SK-N-SH treated with all-trans-retinoic acid at 6 μM for 48 hours (cell line): ENCODE data around the gene PCBP1.
"Not testable (repeated sequence)": the region's sequence is repeated elsewhere in the genome, so short reads cannot be mapped to it uniquely, and the experiment has no call there.

Source experiments
- ATAC-seq: fragments of 200-7000 bp; cut with Tn5 transposase; 3 replicates; pipeline ENCODE4 v1.9.1; 2020; ENCODE audit warnings: mild to moderate bottlenecking, moderate library complexity
- ARNTL ChIP-seq: fragments of 450-650 bp; formaldehyde crosslinking; IDR thresholded peaks from 2 replicates; pipeline ENCODE4 v1.5.0; 2020; ENCODE audit warnings: low read depth, mild to moderate bottlenecking, moderate library complexity, borderline replicate concordance
- BACH2 ChIP-seq: fragments of 250-450 bp; sonication (Bioruptor Pico); IDR thresholded peaks from 2 replicates; pipeline ENCODE4 v1.9.0; 2021; ENCODE audit warnings: mild to moderate bottlenecking, borderline replicate concordance
- CREB5 ChIP-seq: fragments of 250-450 bp; sonication (Bioruptor Pico); IDR thresholded peaks from 2 replicates; pipeline ENCODE4 v1.5.1; 2020; ENCODE audit warnings: low read depth, mild to moderate bottlenecking, moderate library complexity
- CSDC2 ChIP-seq: fragments of 250-450 bp; sonication (Bioruptor Pico); IDR thresholded peaks from 2 replicates; pipeline ENCODE4 v1.5.0; 2020; ENCODE audit warnings: mild to moderate bottlenecking, moderate library complexity
- ESRRG ChIP-seq: fragments of 250-450 bp; sonication (Bioruptor Pico); IDR thresholded peaks from 2 replicates; pipeline ENCODE4 v1.6.1; 2021; ENCODE audit warnings: mild to moderate bottlenecking
- GLIS3 ChIP-seq: fragments of 250-450 bp; sonication (Bioruptor Pico); IDR thresholded peaks from 2 replicates; pipeline ENCODE4 v1.5.0; 2020; ENCODE audit warnings: mild to moderate bottlenecking, moderate library complexity
- ISL1 ChIP-seq: fragments of 250-450 bp; sonication (Bioruptor Pico); IDR thresholded peaks from 2 replicates; pipeline ENCODE4 v2.1.2; 2022; ENCODE audit warnings: mild to moderate bottlenecking, moderate library complexity
- OSR1 ChIP-seq: fragments of 250-450 bp; sonication (Bioruptor Pico); IDR thresholded peaks from 2 replicates; pipeline ENCODE4 v1.8.0; 2022; ENCODE audit warnings: moderate library complexity, mild to moderate bottlenecking, inconsistent platforms
- POU6F1 ChIP-seq: fragments of 250-450 bp; sonication (Bioruptor Pico); IDR thresholded peaks from 2 replicates; pipeline ENCODE4 v1.8.0; 2021; ENCODE audit warnings: low read depth, mild to moderate bottlenecking, moderate library complexity, borderline replicate concordance
- PPARA ChIP-seq: fragments of 250-450 bp; sonication (Bioruptor Pico); IDR thresholded peaks from 2 replicates; pipeline ENCODE4 v1.5.0; 2020; ENCODE audit warnings: mild to moderate bottlenecking, borderline replicate concordance
- RARB ChIP-seq: fragments of 250-450 bp; sonication (Bioruptor Pico); IDR thresholded peaks from 2 replicates; pipeline ENCODE4 v1.8.0; 2021; ENCODE audit warnings: mild to moderate bottlenecking, moderate library complexity
- TCF4 ChIP-seq: fragments of 250-450 bp; sonication (Bioruptor Pico); IDR thresholded peaks from 2 replicates; pipeline ENCODE4 v1.8.0; 2021; ENCODE audit warnings: mild to moderate bottlenecking, moderate library complexity, borderline replicate concordance
- TSHZ2 ChIP-seq: fragments of 250-450 bp; sonication (Bioruptor Pico); IDR thresholded peaks from 2 replicates; pipeline ENCODE4 v1.5.0; 2020; ENCODE audit warnings: mild to moderate bottlenecking, moderate library complexity
- ZC3H10 ChIP-seq: fragments of 250-450 bp; sonication (Bioruptor Pico); IDR thresholded peaks from 2 replicates; pipeline ENCODE4 v1.5.1; 2021; ENCODE audit warnings: mild to moderate bottlenecking, moderate library complexity
- ZFP3 ChIP-seq: fragments of 250-450 bp; sonication (Bioruptor Pico); IDR thresholded peaks from 2 replicates; pipeline ENCODE4 v1.5.0; 2020; ENCODE audit warnings: mild to moderate bottlenecking, moderate library complexity
- ZFP30 ChIP-seq: fragments of 450-650 bp; formaldehyde crosslinking; IDR thresholded peaks from 2 replicates; pipeline ENCODE4 v1.5.0; 2022; ENCODE audit warnings: mild to moderate bottlenecking, moderate library complexity
- ZNF565 ChIP-seq: fragments of 450-650 bp; formaldehyde crosslinking; conservative IDR thresholded peaks from 2 replicates; pipeline ENCODE4 v1.5.0; 2020; ENCODE audit warnings: low read depth, mild to moderate bottlenecking, moderate library complexity
- ZNF70 ChIP-seq: fragments of 450-650 bp; formaldehyde crosslinking; IDR thresholded peaks from 2 replicates; pipeline ENCODE4 v1.5.0; 2020; ENCODE audit warnings: mild to moderate bottlenecking, moderate library complexity
- ZNF8 ChIP-seq: fragments of 450-650 bp; formaldehyde crosslinking; IDR thresholded peaks from 2 replicates; pipeline ENCODE4 v1.5.0; 2020; ENCODE audit warnings: mild to moderate bottlenecking, moderate library complexity
- TF ChIP-seq, protein P1 (sequence below): fragments of 250-450 bp; sonication (Bioruptor Pico); IDR thresholded peaks from 2 replicates; pipeline ENCODE4 v1.8.0; 2020; ENCODE audit warnings: mild to moderate bottlenecking, moderate library complexity, borderline replicate concordance
- TF ChIP-seq, protein P2 (sequence below): fragments of 250-450 bp; sonication (Bioruptor Pico); IDR thresholded peaks from 2 replicates; pipeline ENCODE4 v1.5.1; 2021; ENCODE audit warnings: mild to moderate bottlenecking, moderate library complexity

The PCBP1 gene

DNA sequence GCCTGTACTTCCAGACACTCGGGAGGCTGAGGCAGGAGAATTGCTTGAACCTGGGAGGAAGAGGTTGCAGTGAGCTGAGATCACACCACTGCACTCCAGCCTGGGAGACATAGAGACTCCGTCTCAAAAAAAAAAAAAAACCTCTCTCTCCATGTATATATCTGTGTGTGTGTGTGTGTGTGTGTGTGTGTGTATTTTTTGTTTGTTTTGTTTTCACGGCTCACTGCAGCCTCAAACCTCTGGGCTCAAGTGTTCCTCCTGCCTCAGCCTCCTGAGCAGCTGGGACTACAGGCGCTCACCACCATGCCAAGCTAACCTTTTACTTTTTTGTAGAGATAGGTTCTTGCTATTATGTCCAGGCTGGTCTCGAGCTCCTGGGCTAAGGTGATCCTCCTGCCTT, 23.1 kb downstream of the PCBP1 start:
- ATAC-seq, result not testable (repeated sequence)

DNA sequence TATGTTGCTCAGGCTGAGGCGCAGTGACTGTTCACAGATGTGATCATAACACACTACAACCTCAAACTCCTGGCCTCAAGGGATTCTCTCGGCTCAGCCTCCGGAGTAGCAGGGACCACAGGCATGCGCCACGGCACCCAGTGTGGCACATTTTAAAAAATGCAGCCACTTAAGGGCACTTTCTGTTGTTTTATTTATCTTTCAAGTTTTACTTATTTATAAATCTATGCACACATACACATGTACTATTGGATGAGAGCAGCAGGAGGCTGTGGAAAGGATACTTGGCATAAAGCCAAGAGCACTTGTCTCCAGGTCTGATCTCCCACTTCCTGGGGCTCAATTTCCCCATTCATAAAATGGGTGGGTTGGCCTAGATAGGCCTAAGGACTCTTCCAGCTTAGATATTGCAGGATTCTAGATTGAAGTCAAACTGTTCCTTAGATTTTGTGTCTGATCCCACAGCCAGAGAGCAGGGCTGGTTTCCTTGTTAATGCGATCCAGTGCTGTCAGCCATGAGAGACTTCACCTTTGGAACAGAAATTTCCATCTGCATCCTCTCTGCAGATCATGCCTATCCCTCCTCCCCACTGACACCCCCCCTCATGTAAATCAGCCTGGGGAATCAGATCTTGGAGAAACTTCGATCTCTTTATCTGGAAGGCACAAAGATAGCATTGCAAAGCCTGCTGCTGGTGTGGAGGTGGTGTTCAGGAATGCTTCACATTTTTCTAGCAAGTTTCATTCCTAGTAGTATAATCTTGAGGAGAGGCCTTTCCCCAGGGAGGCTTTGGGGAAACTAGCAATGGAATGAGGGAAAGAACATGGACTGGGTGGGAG, 24.7 kb downstream of the PCBP1 start:
- peak; percentile 78 for ATAC-seq
- TF ChIP-seq CSDC2 (CRISPR knock-in tag) (no peak), ISL1 (CRISPR knock-in tag) (no peak), ZNF8 (CRISPR knock-in tag) (peak; percentile 55; the same call in 1 of the 2 replicates)

DNA sequence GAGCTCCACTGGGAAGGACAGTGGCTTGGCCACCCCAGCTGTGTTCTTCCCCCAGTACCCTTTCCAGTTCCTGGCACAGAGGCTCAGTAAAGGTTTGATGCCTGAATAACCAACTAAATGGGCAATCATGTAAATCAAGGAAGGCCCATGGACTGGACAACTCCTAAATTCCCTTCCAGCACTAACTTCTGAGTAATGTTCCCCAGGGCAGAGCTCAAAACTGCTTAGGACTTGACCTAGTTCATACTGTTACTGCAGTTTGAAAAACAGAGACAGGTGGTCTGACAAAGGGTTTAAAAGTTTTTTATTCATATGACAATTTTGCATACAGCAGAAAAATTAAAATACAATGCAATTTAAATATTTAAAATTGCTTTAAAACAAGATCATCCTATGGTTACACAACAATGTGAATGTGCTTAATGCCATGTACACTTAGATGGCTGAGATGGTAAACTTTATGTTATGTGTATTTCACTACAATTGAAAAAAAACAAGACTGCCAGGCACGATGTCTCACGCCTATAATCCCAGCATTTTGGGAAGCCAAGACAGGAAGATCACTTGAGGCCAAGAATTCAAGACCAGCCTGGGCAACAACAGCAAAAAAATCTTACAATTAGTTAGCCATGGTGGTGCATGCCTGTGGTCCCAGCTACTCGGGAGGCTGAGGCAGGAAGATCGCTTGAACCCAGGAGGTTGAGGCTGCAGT, 26.2 kb downstream of the PCBP1 start:
- TF ChIP-seq, protein P1, sequence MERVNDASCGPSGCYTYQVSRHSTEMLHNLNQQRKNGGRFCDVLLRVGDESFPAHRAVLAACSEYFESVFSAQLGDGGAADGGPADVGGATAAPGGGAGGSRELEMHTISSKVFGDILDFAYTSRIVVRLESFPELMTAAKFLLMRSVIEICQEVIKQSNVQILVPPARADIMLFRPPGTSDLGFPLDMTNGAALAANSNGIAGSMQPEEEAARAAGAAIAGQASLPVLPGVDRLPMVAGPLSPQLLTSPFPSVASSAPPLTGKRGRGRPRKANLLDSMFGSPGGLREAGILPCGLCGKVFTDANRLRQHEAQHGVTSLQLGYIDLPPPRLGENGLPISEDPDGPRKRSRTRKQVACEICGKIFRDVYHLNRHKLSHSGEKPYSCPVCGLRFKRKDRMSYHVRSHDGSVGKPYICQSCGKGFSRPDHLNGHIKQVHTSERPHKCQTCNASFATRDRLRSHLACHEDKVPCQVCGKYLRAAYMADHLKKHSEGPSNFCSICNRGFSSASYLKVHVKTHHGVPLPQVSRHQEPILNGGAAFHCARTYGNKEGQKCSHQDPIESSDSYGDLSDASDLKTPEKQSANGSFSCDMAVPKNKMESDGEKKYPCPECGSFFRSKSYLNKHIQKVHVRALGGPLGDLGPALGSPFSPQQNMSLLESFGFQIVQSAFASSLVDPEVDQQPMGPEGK (CRISPR knock-in tag), result no peak
- no peak for TF ChIP-seq ZNF8 (CRISPR knock-in tag)
- no peak for TF ChIP-seq ARNTL (CRISPR knock-in tag)
- TF ChIP-seq ZFP30 (CRISPR knock-in tag), result no peak
- TF ChIP-seq CSDC2 (CRISPR knock-in tag), result no peak
- no peak for TF ChIP-seq RARB
- ATAC-seq, result no peak

GRCh38 chr2:70115646-70116442, 28.6 kb downstream of the PCBP1 start:
- ATAC-seq, result no peak
- no peak for TF ChIP-seq ZC3H10
- TF ChIP-seq, protein P1 (CRISPR knock-in tag), result no peak
- no peak for TF ChIP-seq ZFP30 (CRISPR knock-in tag)
- TF ChIP-seq ZFP3 (CRISPR knock-in tag), result no peak
- TF ChIP-seq CSDC2 (CRISPR knock-in tag), result no peak
- TF ChIP-seq ESRRG (CRISPR knock-in tag), result no peak
- TF ChIP-seq ARNTL (CRISPR knock-in tag), result no peak
- TF ChIP-seq OSR1 (CRISPR knock-in tag), result no peak
- TF ChIP-seq GLIS3 (CRISPR knock-in tag), result no peak
- TF ChIP-seq POU6F1 (CRISPR knock-in tag), result no peak
- no peak for TF ChIP-seq TCF4 (CRISPR knock-in tag)
- TF ChIP-seq CREB5 (CRISPR knock-in tag), result no peak
- no peak for TF ChIP-seq PPARA (CRISPR knock-in tag)
- no peak for TF ChIP-seq ISL1 (CRISPR knock-in tag)
- TF ChIP-seq ZNF70, result no peak
- no peak for TF ChIP-seq RARB
- TF ChIP-seq, protein P2, sequence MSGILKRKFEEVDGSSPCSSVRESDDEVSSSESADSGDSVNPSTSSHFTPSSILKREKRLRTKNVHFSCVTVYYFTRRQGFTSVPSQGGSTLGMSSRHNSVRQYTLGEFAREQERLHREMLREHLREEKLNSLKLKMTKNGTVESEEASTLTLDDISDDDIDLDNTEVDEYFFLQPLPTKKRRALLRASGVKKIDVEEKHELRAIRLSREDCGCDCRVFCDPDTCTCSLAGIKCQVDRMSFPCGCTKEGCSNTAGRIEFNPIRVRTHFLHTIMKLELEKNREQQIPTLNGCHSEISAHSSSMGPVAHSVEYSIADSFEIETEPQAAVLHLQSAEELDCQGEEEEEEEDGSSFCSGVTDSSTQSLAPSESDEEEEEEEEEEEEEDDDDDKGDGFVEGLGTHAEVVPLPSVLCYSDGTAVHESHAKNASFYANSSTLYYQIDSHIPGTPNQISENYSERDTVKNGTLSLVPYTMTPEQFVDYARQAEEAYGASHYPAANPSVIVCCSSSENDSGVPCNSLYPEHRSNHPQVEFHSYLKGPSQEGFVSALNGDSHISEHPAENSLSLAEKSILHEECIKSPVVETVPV (CRISPR knock-in tag), result no peak
- TF ChIP-seq TSHZ2 (CRISPR knock-in tag), result no peak
- TF ChIP-seq ZNF565, result no peak
- TF ChIP-seq BACH2 (CRISPR knock-in tag), result no peak
